HG02759 (cell line): ENCODE measurements around the gene ZNRF4.
"Not testable (repeated sequence)": the region's sequence is repeated elsewhere in the genome, so short reads cannot be mapped to it uniquely, and the experiment has no call there.

Experiments
- ATAC-seq: cut with Tn5 transposase; IDR thresholded peaks from one replicate; pipeline ENCODE4 v1.9.1; 2021; ENCODE audit warnings: mild to moderate bottlenecking, moderate library complexity; ENCODE audit not compliant: unreplicated experiment

ZNRF4 gene

DNA sequence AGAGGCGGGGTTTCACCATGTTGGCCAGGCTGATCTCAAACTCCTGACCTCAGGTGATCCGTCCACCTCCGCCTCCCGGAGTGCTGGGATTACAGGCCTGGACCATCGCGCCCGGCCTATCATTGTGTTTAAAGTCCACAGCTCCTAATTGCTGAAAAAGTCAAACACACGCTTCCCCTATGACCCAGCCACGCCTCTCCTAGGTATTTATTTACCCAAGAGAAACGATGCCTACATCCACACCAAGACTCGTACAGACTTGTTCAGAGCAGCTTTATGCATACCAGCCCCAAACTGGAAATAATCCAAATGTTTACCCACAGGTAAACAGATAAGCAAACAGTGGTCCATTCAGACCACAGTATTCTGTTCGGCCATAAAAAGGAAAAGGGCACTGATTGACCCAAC, 15.1 kb downstream of the ZNRF4 start:
- ATAC-seq = no peak

- no peak for ATAC-seq
Measured at GRCh38 chr19:5472286-5472685, 17.1 kb downstream of the ZNRF4 start.

DNA sequence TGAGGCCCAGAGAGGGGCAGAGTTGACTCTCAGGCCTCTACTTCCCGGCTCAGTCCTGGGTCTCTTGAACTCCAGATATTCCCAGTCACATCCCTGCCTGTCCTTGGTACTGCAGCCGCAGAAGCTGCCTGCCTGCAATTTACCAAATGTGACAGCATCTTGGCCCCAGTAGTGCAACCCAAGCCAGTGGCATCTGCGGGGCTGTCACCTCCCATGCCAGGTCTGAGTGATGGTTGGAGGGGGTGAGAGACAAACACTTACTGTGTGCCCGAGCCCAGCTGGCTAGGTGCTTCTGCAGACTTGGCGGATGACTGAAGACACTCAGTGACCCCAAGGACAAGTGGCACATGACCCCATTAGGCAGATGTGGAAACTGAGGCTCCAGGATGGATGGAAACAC, 18.4 kb downstream of the ZNRF4 start:
- ATAC-seq = no peak

DNA sequence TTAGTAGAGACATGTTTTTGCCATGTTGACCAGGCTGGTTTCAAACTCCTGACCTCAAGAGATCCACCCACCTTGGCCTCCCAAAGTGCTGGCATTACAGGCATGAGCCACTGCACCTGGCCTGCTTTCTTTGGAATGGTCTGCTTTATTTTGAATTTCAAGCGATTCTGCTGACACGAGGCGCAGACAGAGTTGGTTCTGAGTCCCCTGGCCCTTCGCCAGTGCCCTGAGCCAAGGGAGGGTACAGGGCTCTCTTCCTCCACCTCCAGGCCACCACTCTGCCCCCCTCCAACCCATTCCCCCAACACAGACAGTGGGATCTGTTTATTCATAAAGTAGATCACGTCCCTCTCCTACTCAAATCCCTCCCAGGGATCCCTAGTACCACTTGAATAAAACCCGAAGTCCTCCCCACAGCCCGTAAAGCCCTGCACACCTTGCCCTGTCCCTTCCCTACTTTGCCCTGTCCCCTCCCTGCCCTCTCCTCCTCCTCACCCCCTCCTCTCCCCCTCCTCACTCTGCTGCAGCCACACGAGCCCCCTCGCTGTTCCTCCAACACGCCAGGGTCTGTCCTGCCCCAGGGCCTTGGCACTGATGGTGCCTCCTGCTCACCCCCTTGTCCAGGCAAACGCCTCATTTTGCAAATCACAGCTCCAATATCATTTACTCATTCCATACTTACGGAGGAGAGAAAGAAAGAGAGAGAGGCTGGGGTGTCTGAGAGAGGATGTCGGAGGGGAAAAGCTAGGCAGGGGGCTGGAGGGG, 22.4 kb downstream of the ZNRF4 start:
- ATAC-seq = no peak

GRCh38 chr19:5478241-5478924, 23.2 kb downstream of the ZNRF4 start:
- ATAC-seq = no peak

DNA sequence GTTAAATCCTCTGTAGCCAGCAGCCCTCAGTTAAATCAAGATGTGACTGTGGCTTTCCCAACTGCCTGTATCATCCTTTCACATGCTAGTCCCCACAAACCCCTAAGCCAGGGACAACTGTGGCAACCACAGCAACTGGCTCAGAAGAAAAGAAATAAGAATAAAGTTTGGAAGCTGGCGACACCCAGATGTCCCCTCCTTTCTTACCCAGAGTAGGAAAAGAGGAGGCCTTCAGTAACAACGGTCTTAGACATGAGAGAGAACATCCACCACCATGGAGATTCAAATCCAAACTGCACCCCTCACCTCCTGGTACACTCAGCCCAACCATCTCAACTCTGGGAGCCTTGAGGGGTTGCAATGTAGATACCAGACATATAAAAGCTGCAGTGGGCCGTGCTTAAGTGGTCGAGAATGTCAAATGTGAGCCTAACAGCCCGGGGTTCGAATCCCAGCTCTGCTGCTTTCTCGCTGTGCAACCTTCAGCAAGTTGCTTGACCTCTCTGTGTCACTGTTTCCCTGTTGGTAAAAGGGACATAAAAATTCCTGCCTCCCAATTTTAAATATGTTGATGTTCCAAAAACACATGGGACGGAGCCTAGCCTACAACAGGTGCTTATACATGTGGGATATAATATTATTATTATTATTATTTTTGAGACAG, 23.8 kb downstream of the ZNRF4 start:
- ATAC-seq = no peak

GRCh38 chr19:5479958-5480357, 24.7 kb downstream of the ZNRF4 start:
- no peak for ATAC-seq

GRCh38 chr19:5480427-5480836, 25.2 kb downstream of the ZNRF4 start:
- ATAC-seq = no peak

DNA sequence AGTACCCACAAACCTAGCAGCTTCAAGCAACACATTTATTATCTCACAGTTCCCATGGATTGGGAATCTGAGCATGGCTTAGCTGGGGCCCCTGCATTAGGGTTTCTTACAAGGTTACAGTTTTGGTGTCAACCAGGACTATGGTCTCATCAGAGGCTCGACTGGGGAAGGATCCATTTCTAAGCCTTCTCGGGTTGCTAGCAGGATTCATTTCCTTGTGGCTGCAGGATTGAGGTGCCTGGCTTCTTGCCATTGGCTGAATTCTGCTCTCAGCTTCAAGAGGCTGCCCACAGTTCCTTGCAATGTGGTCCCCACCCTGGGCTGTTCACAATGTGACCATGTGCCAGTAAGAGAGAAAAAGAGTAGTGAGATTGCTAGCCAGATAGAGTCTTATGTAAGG, 26.7 kb downstream of the ZNRF4 start:
- no peak for ATAC-seq

GRCh38 chr19:5484398-5485285, 29.4 kb downstream of the ZNRF4 start:
- ATAC-seq = no peak

- ATAC-seq = no peak
Measured at GRCh38 chr19:5485286-5485636, 30.0 kb downstream of the ZNRF4 start.

- ATAC-seq = not testable (repeated sequence)
Measured at GRCh38 chr19:5485658-5486057, 30.4 kb downstream of the ZNRF4 start.

- no peak for ATAC-seq
Measured at GRCh38 chr19:5487222-5487621, 32.0 kb downstream of the ZNRF4 start.

GRCh38 chr19:5489551-5489950, 34.3 kb downstream of the ZNRF4 start:
- ATAC-seq = no peak

DNA sequence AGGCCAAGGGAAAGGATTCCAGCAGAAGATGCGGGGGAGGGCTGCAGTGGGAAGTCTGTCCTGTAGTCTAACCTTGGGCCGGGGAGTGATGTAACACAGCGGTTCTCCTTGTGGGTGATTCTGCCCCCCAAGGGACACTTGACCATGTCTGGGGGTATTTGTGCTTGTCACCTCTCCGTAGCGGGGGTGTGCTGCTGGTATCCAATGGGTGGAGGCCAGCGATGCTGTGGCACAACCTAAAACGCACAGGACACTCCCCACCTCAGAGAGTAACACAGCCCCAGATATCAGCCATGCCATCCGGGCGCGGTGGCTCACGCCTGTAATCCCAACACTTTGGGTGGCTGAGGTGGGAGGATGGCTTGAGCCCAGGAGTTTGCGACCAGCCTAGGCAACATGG, 36.3 kb downstream of the ZNRF4 start:
- no peak for ATAC-seq

DNA sequence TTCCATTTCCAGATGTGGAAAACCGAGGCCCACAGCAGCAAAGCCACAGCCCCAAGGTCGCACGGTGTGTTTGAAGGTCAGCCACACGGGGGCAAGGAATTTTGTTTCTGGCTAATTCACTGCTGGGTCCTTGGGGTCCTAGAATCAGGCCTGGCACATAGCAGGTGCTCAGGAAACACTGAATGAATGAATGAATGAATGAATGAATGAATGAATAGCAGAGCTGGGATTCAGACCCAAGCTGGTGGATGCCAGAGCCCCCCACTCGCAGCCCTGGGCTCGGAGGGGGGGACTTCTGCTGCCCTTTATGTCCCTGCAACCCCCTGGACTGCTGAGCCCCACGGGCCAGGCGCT, 37.0 kb downstream of the ZNRF4 start:
- ATAC-seq = no peak

- ATAC-seq = no peak
Measured at GRCh38 chr19:5492635-5493409, 37.6 kb downstream of the ZNRF4 start.

- ATAC-seq = no peak
Measured at GRCh38 chr19:5494773-5495172, 39.6 kb downstream of the ZNRF4 start.

DNA sequence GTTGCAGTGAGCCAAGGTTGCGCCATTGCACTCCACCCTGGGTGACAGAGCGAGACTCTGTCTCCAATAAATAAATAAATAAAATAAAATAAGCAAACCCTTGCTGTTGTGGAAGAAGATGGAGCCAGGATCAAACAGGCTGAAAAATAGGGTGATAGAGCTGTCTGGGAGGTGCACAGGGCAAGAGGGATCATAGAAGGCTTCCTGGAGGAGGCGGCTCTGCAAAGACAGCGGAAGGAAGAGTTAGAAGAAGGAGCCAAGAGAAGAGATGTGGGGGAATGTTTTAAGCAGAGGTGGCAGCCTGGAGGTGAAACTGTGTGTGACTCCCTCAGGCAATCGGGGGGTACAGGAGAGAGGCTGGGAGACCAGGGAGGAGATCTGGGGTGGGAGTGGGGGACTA, 40.6 kb downstream of the ZNRF4 start:
- no peak for ATAC-seq

DNA sequence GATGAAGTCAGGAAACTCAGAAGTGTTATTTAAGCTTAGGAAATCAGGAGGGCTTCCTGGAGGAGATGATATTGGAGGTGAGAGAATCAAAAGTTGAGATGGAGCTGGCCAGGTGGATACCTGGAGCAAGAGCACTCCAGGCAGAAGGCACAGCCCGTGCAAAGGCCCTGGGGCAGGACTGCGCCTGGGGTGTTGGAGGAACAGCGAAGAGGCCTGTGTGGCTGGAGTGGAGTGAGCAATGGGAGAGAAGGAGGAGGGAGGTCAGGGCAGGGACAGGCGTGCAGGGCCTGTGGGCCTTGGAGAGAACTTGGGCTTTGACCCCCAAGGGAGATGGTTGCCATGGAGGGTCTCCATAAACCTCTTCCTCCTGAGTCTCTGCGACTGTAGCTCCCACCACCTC, 42.1 kb downstream of the ZNRF4 start:
- ATAC-seq = no peak
